ENCODE measurements around the gene ZNF609. TPM values are rescaled to one million over a fixed set of nuclear protein-coding genes. Genes with fewer than 3 reads are reported as not detected.
"Not testable (repeated sequence)": the region's sequence is repeated elsewhere in the genome, so short reads cannot be mapped to it uniquely, and the experiment has no call there.

Gene ZNF609
- total RNA-seq, 1 donor from 2014 or later = 21.5 TPM

DNA sequence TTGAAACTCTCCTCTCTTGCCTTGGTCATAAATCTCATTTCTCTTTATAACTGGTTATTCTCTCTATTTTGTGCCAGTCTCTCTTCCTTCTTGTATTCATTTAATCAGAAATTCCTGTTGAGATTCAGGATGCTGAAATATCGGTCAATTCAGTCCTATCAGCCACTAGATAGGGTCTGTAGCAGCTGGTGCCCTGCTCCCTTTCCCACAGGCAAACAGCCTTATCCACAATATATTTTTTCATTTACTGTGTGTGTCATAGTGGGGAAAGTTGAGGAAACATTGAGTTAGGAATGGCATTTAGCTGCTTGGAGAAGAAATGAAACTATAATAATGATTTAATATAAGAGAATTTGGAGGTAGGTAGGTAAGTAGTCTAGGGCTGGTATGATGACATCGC is 168.7 kb downstream of the ZNF609 start:
- TF ChIP-seq EZH2 (IDR thresholded peaks at IDR 0.05) (no peak), EZH2phosphoT487 (IDR thresholded peaks at IDR 0.05) (no peak), CTCF (IDR thresholded peaks at IDR 0.05) (no peak)
- no peak for DNase-seq (ENCODE audit: low spot score)
- Histone ChIP-seq H4K20me1 (ENCODE audit: low read depth) (peaks cover 2% of the 10 kb centered on the region), H3K9me3 (ENCODE audit: low read depth) (no peaks in the 10 kb centered on the region), H3K79me2 (ENCODE audit: low read depth) (peaks cover 50% of the 10 kb centered on the region), H3K4me2 (no peak overlapping the region), H3K4me1 (peaks cover 9% of the 10 kb centered on the region), H3K4me3 (no peak overlapping the region), H3K27me3 (no peaks in the 10 kb centered on the region), H3K36me3 (no peaks in the 10 kb centered on the region), H2AFZ (replicated peaks) (no peak overlapping the region), H3K9ac (no peak overlapping the region), H3F3A (ENCODE audit: low read depth) (peaks cover 25% of the 10 kb centered on the region), H3K27ac (no peak overlapping the region)
- Mint-ChIP-seq H3K36me3 (peaks cover 14% of the 10 kb centered on the region), H3K27ac (no peak overlapping the region), H3K9me3 (no peaks in the 10 kb centered on the region), H3K4me3 (no peak overlapping the region), H3K4me1 (peaks cover 13% of the 10 kb centered on the region), H3K27me3 (ENCODE audit: insufficient read depth, low read depth) (no peaks in the 10 kb centered on the region)

GRCh38 chr15:64630396-64631107 is 170.2 kb downstream of the ZNF609 start:
- Mint-ChIP-seq H3K4me1 (peaks cover 27% of the 10 kb centered on the region), H3K27ac (no peak overlapping the region), H3K9me3 (no peaks in the 10 kb centered on the region), H3K4me3 (no peak overlapping the region), H3K27me3 (ENCODE audit: insufficient read depth, low read depth) (no peaks in the 10 kb centered on the region), H3K36me3 (peaks cover 14% of the 10 kb centered on the region)
- Histone ChIP-seq H3K27me3 (no peaks in the 10 kb centered on the region), H3K79me2 (ENCODE audit: low read depth) (peaks cover 65% of the 10 kb centered on the region), H3K4me3 (no peak overlapping the region), H3K9ac (no peak overlapping the region), H3K9me3 (ENCODE audit: low read depth) (no peaks in the 10 kb centered on the region), H4K20me1 (ENCODE audit: low read depth) (no peaks in the 10 kb centered on the region), H3K36me3 (no peaks in the 10 kb centered on the region), H3K4me2 (no peak overlapping the region), H3K27ac (no peak overlapping the region), H3K4me1 (peaks cover 24% of the 10 kb centered on the region), H3F3A (ENCODE audit: low read depth) (peaks cover 40% of the 10 kb centered on the region), H2AFZ (replicated peaks) (no peak overlapping the region)
- no peak for DNase-seq (ENCODE audit: low spot score)
- TF ChIP-seq EZH2phosphoT487 (IDR thresholded peaks at IDR 0.05) (no peak), EZH2 (IDR thresholded peaks at IDR 0.05) (no peak), CTCF (IDR thresholded peaks at IDR 0.05) (no peak)

DNA sequence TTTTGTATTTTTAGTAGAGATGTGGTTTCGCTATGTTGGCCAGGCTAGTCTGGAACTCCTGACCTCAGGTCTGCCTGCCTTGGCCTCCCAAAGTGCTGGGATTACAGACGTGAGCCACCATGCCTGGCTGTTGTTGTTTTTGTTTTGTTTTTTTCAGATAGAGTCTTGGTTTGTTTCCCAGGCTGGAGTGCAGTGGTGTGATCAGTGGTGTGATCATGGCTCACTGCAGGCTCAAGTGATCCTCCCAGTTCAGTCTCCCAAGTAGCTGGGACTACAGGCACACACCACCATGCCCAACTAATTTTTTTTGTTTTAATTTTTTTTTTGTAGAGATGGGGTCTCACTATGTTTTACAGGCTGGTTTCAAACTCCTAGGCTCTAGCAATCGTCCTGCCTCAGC is 172.3 kb downstream of the ZNF609 start:
- not testable (repeated sequence) for H3K4me3 Mint-ChIP-seq; H3K9me3 ChIP-seq (ENCODE audit: low read depth); DNase-seq (ENCODE audit: low spot score); H3K4me3 ChIP-seq; H4K20me1 ChIP-seq (ENCODE audit: low read depth); H3K36me3 ChIP-seq; H3K4me2 ChIP-seq; H3K27ac Mint-ChIP-seq; H2AFZ ChIP-seq (replicated peaks); H3K27me3 Mint-ChIP-seq (ENCODE audit: insufficient read depth, low read depth); H3K9me3 Mint-ChIP-seq; H3K9ac ChIP-seq; H3K27me3 ChIP-seq
- Histone ChIP-seq H3K4me1 (peaks cover 36% of the 10 kb centered on the region), H3K79me2 (ENCODE audit: low read depth) (peaks cover 86% of the 10 kb centered on the region), H3K27ac (peak overlapping the region; percentile 91), H3F3A (ENCODE audit: low read depth) (peaks cover 51% of the 10 kb centered on the region)
- Mint-ChIP-seq H3K36me3 (peaks cover 19% of the 10 kb centered on the region), H3K4me1 (peaks cover 45% of the 10 kb centered on the region)

DNA sequence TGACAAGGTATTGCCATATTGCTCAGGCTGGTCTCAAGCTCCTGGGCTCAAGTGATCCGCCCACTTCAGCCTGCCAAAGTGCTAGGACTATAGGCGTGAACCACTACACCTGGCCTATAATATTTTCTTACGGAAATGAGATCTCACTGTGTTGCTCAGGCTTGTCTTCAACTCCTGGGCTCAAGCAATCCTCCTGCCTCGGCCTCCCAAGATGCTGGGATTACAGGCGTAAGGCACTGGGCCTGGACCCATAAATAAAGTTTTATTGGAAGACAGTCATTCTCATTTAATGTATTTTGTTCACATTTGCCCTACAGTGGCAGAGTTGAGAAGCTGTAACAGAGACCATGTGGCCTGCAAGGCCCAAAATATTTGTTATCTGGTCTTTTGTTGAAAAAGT is 173.0 kb downstream of the ZNF609 start:
- Mint-ChIP-seq H3K36me3 (peaks cover 24% of the 10 kb centered on the region), H3K4me3 (no peak overlapping the region), H3K27me3 (ENCODE audit: insufficient read depth, low read depth) (peaks cover 2% of the 10 kb centered on the region), H3K9me3 (peaks cover 9% of the 10 kb centered on the region), H3K4me1 (peaks cover 46% of the 10 kb centered on the region), H3K27ac (peak overlapping the region; percentile 78)
- Histone ChIP-seq H2AFZ (replicated peaks) (no peak overlapping the region), H3K36me3 (peaks cover 10% of the 10 kb centered on the region), H3K9me3 (ENCODE audit: low read depth) (no peaks in the 10 kb centered on the region), H3K4me3 (no peak overlapping the region), H3K4me2 (peak overlapping the region; percentile 78), H3F3A (ENCODE audit: low read depth) (peaks cover 51% of the 10 kb centered on the region), H3K79me2 (ENCODE audit: low read depth) (peaks cover 87% of the 10 kb centered on the region), H3K9ac (no peak overlapping the region), H3K4me1 (peaks cover 36% of the 10 kb centered on the region), H3K27me3 (no peaks in the 10 kb centered on the region), H4K20me1 (ENCODE audit: low read depth) (no peaks in the 10 kb centered on the region), H3K27ac (peak overlapping the region; percentile 91)
- TF ChIP-seq EZH2phosphoT487 (IDR thresholded peaks at IDR 0.05) (no peak), CTCF (IDR thresholded peaks at IDR 0.05) (no peak), EZH2 (IDR thresholded peaks at IDR 0.05) (no peak)
- no peak for DNase-seq (ENCODE audit: low spot score)

Data from neural progenitor cell (in vitro differentiated cells).